Duodenal mucosa (tissue), 2 donors: ENCODE measurements around the gene NDC80.
A peak's percentile ranks its signal among the peaks of the same experiment; 100 is the strongest.

ENCODE experiments used
- H3K27ac ChIP-seq: one replicate; pipeline ENCODE4 v1.7.0; 2013; ENCODE audit warnings: low read depth, low read length
- H3K27me3 ChIP-seq, 2 donors: one replicate each; pipeline ENCODE4 v1.7.0; 2013; ENCODE audit warnings: low read length in 2 of 2, control low read depth in 1 of 2; ENCODE audit not compliant: insufficient read depth in 2 of 2, control insufficient read depth in 1 of 2
- H3K36me3 ChIP-seq, 2 donors: one replicate each; pipeline ENCODE4 v1.7.0; 2013; ENCODE audit warnings: low read length in 2 of 2, control low read depth in 1 of 2; ENCODE audit not compliant: insufficient read depth in 2 of 2, control insufficient read depth in 1 of 2
- H3K4me1 ChIP-seq, 2 donors: one replicate each; pipeline ENCODE4 v1.7.0; 2013; ENCODE audit warnings: low read length in 2 of 2, control low read depth in 1 of 2; ENCODE audit not compliant: insufficient read depth in 2 of 2, control insufficient read depth in 1 of 2
- H3K4me3 ChIP-seq, 2 donors: one replicate each; pipeline ENCODE4 v1.7.0; 2013; ENCODE audit warnings: low read length in 2 of 2, low read depth in 1 of 2
- H3K9ac ChIP-seq, 2 donors: one replicate each; pipeline ENCODE4 v1.7.0; 2013; ENCODE audit warnings: low read length in 2 of 2, low read depth in 1 of 2
- H3K9me3 ChIP-seq, 2 donors: one replicate each; pipeline ENCODE4 v1.7.0; 2013; ENCODE audit warnings: low read length in 2 of 2, control low read depth in 1 of 2; ENCODE audit not compliant: control insufficient read depth in 1 of 2

NDC80 gene

GRCh38 chr18:2572892-2573291 is 1.5 kb downstream of the NDC80 start:
- Histone ChIP-seq H3K36me3 (no peaks in the 10 kb centered on the region), H3K9me3 (no peaks in the 10 kb centered on the region), H3K9ac (peak overlapping the region in 1 of 2 donors; percentile 11), H3K4me1 (peaks cover 25 to 31% of the 10 kb centered on the region in 2 donors), H3K27ac (no peak overlapping the region), H3K27me3 (no peaks in the 10 kb centered on the region), H3K4me3 (peak overlapping the region; percentile 13 to 79)

- Histone ChIP-seq H3K36me3 (no peaks in the 10 kb centered on the region), H3K4me3 (peak overlapping the region in 1 of 2 donors; percentile 13), H3K27me3 (no peaks in the 10 kb centered on the region), H3K27ac (no peak overlapping the region), H3K4me1 (peaks cover 25 to 31% of the 10 kb centered on the region in 2 donors), H3K9ac (peak overlapping the region in 1 of 2 donors; percentile 11), H3K9me3 (no peaks in the 10 kb centered on the region)
These were observed 2.1 kb downstream of the NDC80 start for GRCh38 chr18:2573408-2573807.

DNA sequence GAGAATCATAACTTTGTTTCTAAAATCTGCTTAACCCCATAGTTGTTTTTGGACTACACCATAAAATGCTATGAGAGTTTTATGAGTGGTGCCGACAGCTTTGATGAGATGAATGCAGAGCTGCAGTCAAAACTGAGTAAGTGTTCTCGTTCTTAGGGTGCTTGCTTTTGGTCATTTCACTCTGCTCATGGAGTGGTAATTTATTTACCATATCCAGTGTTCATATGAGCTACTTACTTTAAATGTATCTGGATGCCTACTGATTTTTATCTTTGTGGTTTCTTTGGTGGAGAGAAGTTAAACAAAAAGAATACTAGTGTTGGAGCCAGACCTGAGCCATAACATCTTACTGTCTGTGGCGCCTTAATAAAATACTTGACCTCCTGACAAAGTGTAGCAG is 16.4 kb downstream of the NDC80 start:
- H3K9ac ChIP-seq: no peak overlapping the region
- peaks cover 0 to 8% of the 10 kb centered on the region in 2 donors for H3K36me3 ChIP-seq
- no peak overlapping the region for H3K4me3 ChIP-seq
- H3K27ac ChIP-seq: no peak overlapping the region
- no peaks in the 10 kb centered on the region for H3K4me1 ChIP-seq
- no peaks in the 10 kb centered on the region for H3K27me3 ChIP-seq
- H3K9me3 ChIP-seq: no peaks in the 10 kb centered on the region

DNA sequence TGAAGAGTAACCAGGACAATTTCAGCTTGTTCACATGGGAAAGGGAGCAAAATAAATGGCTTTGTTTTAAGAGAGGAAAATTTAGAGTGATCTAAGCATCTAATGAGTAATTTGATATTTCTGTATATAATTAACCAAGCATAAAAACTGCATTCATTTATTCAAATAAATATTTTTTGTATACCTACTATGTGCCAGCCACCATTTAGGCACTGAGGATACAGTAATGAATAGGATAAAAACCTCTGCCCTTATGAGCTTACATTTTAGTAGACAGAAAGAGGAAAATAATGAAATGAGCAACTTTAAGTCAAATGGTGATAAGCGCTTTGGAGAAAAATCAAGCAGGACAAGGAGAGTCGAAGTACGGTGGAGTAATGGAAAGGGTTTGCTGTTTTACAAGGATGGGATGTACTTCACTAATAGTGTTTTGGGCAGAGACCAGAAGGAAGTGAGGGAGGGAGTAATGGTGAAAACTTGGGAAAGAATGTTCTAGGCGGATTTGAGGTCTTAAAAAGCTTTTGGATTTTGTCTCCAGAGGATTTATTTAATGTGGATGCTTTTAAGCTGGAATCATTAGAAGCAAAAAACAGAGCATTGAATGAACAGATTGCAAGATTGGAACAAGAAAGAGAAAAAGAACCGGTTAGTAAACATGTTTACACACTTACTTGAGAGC is 17.4 kb downstream of the NDC80 start:
- no peaks in the 10 kb centered on the region for H3K9me3 ChIP-seq
- no peak overlapping the region for H3K4me3 ChIP-seq
- no peak overlapping the region for H3K9ac ChIP-seq
- no peaks in the 10 kb centered on the region for H3K27me3 ChIP-seq
- H3K27ac ChIP-seq: no peak overlapping the region
- H3K4me1 ChIP-seq: no peaks in the 10 kb centered on the region
- H3K36me3 ChIP-seq: peaks cover 0 to 8% of the 10 kb centered on the region in 2 donors

DNA sequence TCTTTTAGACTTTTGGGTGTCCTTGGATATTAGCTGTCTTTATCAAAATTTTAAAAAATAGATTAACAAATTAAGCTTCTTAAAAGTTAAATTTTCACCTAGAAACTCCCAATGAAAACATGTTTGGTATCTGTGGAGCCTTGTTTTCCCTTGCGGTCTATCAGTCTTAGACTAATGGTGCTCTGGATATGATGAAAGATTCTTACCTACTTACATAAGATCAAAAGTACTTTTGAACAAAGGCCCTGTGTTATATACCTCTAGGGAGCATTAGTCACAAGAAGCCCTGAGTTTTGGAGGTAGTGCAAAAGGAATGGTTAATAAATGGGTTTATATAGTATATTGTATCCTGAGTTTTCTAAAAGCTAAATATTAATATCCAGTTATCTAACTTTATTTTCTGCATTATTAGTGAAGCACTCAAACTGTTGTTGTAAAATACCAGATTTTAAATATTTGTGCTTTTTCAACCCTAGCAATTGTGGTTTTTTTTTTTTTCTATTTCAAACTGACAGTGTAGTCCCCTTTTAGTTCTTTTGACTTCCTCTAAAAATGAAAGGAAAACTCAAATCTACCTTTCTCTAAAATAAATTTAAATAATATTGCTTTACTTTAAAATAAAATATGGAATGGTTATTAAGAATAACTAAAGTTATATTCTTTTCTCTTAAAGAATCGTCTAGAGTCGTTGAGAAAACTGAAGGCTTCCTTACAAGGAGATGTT is 18.1 kb downstream of the NDC80 start:
- Histone ChIP-seq H3K4me1 (no peaks in the 10 kb centered on the region), H3K9ac (no peak overlapping the region), H3K27ac (no peak overlapping the region), H3K36me3 (peaks cover 0 to 8% of the 10 kb centered on the region in 2 donors), H3K9me3 (no peaks in the 10 kb centered on the region), H3K4me3 (peak overlapping the region in 1 of 2 donors; percentile 37), H3K27me3 (no peaks in the 10 kb centered on the region)

GRCh38 chr18:2590303-2590702 is 18.9 kb downstream of the NDC80 start:
- peak overlapping the region in 1 of 2 donors; percentile 37 for H3K4me3 ChIP-seq
- no peaks in the 10 kb centered on the region for H3K9me3 ChIP-seq
- H3K9ac ChIP-seq: no peak overlapping the region
- H3K4me1 ChIP-seq: no peaks in the 10 kb centered on the region
- H3K27ac ChIP-seq: no peak overlapping the region
- H3K36me3 ChIP-seq: peaks cover 0 to 8% of the 10 kb centered on the region in 2 donors
- no peaks in the 10 kb centered on the region for H3K27me3 ChIP-seq

GRCh38 chr18:2597639-2598038 is 26.3 kb downstream of the NDC80 start:
- Histone ChIP-seq H3K9me3 (no peaks in the 10 kb centered on the region), H3K4me1 (no peaks in the 10 kb centered on the region), H3K4me3 (no peak overlapping the region), H3K36me3 (no peaks in the 10 kb centered on the region), H3K27ac (no peak overlapping the region), H3K27me3 (no peaks in the 10 kb centered on the region), H3K9ac (no peak overlapping the region)

DNA sequence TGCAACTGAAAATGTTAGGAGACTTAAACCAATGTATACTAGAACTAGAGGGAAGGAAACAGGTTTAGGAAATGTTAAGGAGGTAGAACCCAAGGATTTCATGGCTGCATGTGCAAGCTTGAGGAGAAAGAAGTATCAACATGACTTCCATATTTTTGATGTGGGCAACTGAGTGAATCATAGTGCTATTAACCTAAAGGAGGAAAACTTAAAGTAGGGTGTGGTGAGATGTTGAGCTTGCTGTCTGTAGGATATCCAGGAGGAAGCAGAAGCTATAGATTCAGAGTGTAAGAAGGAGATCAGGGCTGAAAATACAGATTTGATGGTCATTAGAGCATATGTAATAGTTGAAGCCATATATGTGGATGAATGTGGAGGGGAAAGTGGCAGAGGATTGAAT is 31.5 kb downstream of the NDC80 start:
- no peak overlapping the region for H3K4me3 ChIP-seq
- H3K27ac ChIP-seq: no peak overlapping the region
- H3K9ac ChIP-seq: no peak overlapping the region
- peaks cover 3 to 17% of the 10 kb centered on the region in 2 donors for H3K4me1 ChIP-seq
- H3K36me3 ChIP-seq: no peaks in the 10 kb centered on the region
- no peaks in the 10 kb centered on the region for H3K27me3 ChIP-seq
- H3K9me3 ChIP-seq: no peaks in the 10 kb centered on the region

- peaks cover 3 to 17% of the 10 kb centered on the region in 2 donors for H3K4me1 ChIP-seq
- no peaks in the 10 kb centered on the region for H3K27me3 ChIP-seq
- no peaks in the 10 kb centered on the region for H3K36me3 ChIP-seq
- no peak overlapping the region for H3K4me3 ChIP-seq
- no peak overlapping the region for H3K9ac ChIP-seq
- H3K9me3 ChIP-seq: no peaks in the 10 kb centered on the region
- H3K27ac ChIP-seq: no peak overlapping the region
These were observed 35.0 kb downstream of the NDC80 start for GRCh38 chr18:2606335-2606734.

DNA sequence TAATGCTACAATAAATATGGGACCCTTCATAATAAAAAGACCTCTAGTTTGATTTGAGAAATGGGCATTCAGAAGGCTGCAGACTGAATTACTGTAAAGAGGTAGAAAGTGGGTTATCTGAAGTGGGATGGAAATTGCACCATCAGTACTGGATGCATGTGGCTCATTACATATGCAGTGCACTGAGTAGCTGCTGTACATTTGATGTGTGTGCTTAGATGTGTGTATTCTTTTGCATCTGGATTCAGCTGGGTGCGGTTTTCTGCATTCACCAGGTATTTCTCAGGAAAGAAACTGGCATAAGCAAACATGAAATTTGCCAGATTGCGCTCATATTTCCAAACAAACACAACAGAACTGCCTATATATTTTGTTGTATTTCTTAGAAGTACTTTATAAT is 38.2 kb downstream of the NDC80 start:
- Histone ChIP-seq H3K4me1 (peaks cover 3 to 17% of the 10 kb centered on the region in 2 donors), H3K27ac (no peak overlapping the region), H3K4me3 (no peak overlapping the region), H3K27me3 (no peaks in the 10 kb centered on the region), H3K9me3 (no peaks in the 10 kb centered on the region), H3K36me3 (peaks cover 0 to under 1% of the 10 kb centered on the region in 2 donors), H3K9ac (no peak overlapping the region)
